ENCODE measurements around the gene CALR. TPM values are rescaled to one million over a fixed set of nuclear protein-coding genes. Genes with fewer than 3 reads are reported as not detected.
A peak's percentile ranks its signal among the peaks of the same experiment; 100 is the strongest.

CALR gene
- total and polyA plus RNA-seq, 9 of the 15 experiments (the other 6 are each of a cell fraction or from before 2014, with no cell fraction given) = 126 to 811 (median 642) TPM

DNA sequence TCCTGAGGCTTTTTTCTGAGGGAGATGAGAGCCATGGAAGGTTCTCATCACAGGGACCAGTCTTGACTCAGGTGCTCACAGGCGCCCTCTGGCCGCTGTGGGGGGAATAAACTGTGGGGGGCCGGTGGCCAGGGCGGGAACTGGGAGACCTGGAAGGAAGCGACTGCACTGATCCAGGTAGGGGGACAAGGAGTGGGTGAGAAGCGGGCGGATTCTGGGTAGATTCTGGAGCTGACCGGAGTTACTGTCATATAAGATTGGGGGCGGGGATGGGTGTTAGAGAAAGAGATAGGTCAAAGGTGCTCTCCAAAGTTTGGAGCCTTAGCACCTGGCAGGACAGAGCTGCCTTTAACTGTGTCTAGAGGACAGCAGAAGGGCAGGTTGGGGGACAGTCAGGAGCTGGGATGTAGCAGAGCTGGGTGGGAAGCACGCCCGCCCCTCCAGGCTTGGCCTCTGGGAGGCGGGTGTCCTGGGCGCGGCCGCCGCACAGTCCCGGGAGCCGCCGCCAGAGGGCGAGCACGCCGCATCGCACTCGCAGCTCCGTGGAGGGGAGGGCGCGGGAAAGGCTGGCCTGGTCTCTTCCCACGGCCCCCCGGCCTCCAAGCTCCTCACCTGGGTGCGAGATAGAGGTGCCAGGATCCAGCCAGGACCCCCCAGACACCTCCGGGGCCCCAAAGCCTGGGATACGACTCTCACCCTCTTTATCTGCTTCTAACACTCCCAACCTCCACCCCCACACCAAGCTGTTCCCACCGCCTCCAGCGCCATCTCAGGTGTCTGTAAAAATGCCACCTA is 26.8 kb downstream of the CALR start (continued):
- peak; percentile 88 to 99 (median 98) for TF ChIP-seq CTCF (IDR thresholded peaks at IDR 0.05 in 2 of 3, conservative IDR thresholded peaks at IDR 0.05 in 1 of 3; ENCODE audit: insufficient read depth in 2 of 3, low read depth in 1 of 3, low read length in 3 of 3)
- TF ChIP-seq KDM4B (IDR thresholded peaks at IDR 0.05; ENCODE audit: borderline replicate concordance in 2 of 2, low read depth in 1 of 2) = no peak
- peak; percentile 99 for TF ChIP-seq KLF1 (tag; IDR thresholded peaks at IDR 0.05)
- no peak for TF ChIP-seq KHSRP (IDR thresholded peaks at IDR 0.05)
- no peak for TF ChIP-seq MEF2D (tag; conservative IDR thresholded peaks at IDR 0.05; ENCODE audit: low read depth)
- no peak for TF ChIP-seq GABPA (tag; conservative IDR thresholded peaks at IDR 0.05; ENCODE audit: low read depth)
- TF ChIP-seq ZNF75A (CRISPR knock-in tag; IDR thresholded peaks at IDR 0.05) = no peak
- no peak for TF ChIP-seq ZNF212 (CRISPR knock-in tag; IDR thresholded peaks at IDR 0.05)
- TF ChIP-seq ZNF507 (tag; conservative IDR thresholded peaks at IDR 0.05) = no peak
- TF ChIP-seq RBM14 (IDR thresholded peaks at IDR 0.05; ENCODE audit: borderline replicate concordance, insufficient read depth, low read depth, low read length) = no peak
- no peak for TF ChIP-seq PTRF (tag; IDR thresholded peaks at IDR 0.05)
- peak; percentile 51 for TF ChIP-seq SMARCA4 (IDR thresholded peaks at IDR 0.05)
- no peak for TF ChIP-seq SREBF1 (IDR thresholded peaks at IDR 0.05; ENCODE audit: borderline replicate concordance, low read depth, low read length)
- TF ChIP-seq, protein P1, sequence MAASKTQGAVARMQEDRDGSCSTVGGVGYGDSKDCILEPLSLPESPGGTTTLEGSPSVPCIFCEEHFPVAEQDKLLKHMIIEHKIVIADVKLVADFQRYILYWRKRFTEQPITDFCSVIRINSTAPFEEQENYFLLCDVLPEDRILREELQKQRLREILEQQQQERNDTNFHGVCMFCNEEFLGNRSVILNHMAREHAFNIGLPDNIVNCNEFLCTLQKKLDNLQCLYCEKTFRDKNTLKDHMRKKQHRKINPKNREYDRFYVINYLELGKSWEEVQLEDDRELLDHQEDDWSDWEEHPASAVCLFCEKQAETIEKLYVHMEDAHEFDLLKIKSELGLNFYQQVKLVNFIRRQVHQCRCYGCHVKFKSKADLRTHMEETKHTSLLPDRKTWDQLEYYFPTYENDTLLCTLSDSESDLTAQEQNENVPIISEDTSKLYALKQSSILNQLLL (CRISPR knock-in tag; IDR thresholded peaks at IDR 0.05; ENCODE audit: borderline replicate concordance) = no peak
- TF ChIP-seq CLOCK (CRISPR knock-in tag; IDR thresholded peaks at IDR 0.05; ENCODE audit: borderline replicate concordance) = no peak
- no peak for TF ChIP-seq ZSCAN32 (CRISPR knock-in tag; IDR thresholded peaks at IDR 0.05)
- peak; percentile 48; the same call in 1 of the 2 replicates for TF ChIP-seq POLR2A (conservative IDR thresholded peaks at IDR 0.05)
